ENCODE measurements around the gene CTNNBL1.
"Not testable (repeated sequence)": the region's sequence is repeated elsewhere in the genome, so short reads cannot be mapped to it uniquely, and the experiment has no call there.

Gene CTNNBL1

DNA sequence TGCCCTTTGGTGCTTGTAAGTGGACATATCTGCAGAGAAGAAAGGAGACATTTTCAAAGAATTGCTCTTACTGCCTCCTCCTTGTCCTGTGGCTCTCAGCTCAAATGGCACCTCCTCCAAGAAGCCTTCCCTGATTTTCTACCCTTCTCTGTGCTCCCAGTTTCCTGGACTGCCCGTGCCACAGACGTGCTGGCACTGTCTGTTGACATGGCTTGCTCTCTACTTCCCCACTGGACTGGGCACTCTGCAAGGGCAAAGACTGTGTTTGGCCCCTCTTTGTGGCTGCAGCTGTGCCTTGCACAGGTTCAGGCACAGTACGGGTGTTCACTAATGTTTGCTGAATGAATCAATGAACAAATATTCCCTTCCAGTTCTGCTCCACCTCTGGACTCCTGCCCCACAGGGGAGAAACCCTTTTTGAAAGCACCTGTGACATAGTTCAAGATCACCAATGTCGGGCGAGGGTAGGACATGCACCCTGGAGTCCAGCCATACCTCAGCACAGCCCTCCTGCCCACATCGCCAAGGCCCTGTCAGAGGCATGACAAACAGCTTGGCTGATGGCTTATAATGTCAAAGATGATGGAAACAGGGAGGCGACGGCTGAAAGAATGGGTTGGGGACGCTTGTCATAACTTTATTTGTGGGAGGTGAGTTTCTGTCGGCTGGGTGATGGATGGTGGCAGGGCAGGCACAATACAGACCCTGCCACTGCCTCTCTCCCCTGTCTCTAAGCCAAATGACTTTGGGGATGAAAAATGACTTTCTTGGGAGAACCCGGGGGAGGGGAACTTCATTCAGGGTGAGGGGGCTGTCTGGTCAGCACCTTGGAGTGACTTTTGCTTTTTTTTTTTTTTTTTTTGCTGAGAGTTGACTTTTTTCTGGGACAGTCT, 15.6 kb upstream of the CTNNBL1 start:
- TF ChIP-seq, protein P1, sequence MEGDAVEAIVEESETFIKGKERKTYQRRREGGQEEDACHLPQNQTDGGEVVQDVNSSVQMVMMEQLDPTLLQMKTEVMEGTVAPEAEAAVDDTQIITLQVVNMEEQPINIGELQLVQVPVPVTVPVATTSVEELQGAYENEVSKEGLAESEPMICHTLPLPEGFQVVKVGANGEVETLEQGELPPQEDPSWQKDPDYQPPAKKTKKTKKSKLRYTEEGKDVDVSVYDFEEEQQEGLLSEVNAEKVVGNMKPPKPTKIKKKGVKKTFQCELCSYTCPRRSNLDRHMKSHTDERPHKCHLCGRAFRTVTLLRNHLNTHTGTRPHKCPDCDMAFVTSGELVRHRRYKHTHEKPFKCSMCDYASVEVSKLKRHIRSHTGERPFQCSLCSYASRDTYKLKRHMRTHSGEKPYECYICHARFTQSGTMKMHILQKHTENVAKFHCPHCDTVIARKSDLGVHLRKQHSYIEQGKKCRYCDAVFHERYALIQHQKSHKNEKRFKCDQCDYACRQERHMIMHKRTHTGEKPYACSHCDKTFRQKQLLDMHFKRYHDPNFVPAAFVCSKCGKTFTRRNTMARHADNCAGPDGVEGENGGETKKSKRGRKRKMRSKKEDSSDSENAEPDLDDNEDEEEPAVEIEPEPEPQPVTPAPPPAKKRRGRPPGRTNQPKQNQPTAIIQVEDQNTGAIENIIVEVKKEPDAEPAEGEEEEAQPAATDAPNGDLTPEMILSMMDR (IDR thresholded peaks at IDR 0.05; ENCODE audit: low read length, missing control alignments), result no peak
- DNase-seq (ENCODE audit: low read depth), result no peak
- H3K4me3 ChIP-seq (replicated peaks; ENCODE audit: low read depth, low read length), result no peak overlapping the region

DNA sequence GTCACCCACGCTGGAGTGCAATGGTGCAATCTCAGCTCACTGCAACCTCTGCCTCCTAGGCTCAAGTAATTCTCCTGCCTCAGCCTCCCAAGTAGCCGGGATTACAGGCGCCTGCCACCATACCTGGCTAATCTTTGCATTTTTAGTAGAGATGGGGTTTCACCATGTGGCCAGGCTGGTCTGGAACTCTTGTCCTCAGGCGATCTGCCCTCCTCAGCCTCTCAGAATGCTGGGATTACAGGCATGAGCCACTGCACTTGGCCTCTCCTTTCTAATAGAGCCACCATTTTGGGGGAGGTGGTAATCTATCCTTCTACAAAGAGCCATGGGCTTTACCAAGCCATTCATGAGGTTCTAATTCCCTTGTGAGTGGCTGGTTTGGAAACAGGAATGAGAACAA, 14.1 kb upstream of the CTNNBL1 start:
- H3K4me3 ChIP-seq (replicated peaks; ENCODE audit: low read depth, low read length); DNase-seq (ENCODE audit: low read depth): not testable (repeated sequence)

DNA sequence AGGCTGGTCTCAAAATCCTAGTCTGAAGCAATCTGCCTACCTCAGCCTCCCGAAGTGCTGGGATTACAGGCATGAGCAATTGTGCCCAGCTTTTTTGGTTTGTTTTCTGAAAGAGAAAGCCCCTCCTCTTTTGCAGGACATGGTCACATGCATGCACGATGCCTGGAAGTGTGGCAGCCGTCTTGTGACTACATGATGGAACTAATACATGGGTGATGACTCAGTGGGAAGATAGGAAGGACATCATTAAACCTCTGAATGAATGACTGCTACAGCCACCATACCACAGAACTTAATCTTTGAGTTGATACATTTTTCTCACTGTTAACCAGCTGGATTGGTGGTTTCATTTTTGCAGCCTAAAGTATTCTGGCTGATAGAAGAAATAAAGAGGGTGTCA, 13.4 kb upstream of the CTNNBL1 start:
- DNase-seq (ENCODE audit: low read depth), result no peak
- no peak overlapping the region for H3K4me3 ChIP-seq (replicated peaks; ENCODE audit: low read depth, low read length)
- TF ChIP-seq, protein P1 (IDR thresholded peaks at IDR 0.05; ENCODE audit: low read length, missing control alignments), result no peak

DNA sequence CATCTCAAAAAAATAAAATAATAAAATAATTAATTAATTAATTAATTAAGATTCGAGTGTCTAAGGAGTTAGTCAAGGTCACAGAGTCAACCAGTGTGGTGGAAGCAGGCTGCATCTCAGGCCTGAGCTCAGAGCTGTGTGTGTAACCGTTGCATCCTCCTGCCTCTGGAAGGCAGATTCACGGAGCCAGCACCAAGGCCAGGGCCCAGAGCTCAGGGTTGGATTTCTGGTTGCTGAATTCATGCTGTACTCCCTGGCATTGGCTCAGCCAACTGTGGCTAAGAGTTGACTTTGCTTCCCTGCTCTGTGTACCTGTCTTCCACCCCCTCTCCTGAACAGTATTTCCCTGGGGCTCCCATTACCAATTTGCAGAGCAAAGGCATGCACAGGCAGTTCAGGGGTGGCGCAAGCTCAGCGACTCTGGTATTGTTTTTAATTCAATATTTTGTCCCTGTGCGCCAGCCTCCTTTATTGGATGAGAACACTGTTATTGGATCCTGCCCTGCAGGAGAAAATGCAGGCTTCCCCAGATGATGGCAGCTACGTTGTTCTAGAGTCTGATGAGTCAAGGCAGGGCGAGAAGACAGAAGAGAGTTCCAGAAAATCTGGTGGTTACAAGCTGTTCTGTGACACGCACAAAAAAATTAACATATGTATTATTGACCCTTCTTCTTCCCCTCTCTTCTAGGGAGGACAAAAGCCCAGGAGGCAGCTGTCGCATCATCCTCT, 12.3 kb upstream of the CTNNBL1 start:
- TF ChIP-seq, protein P1 (IDR thresholded peaks at IDR 0.05; ENCODE audit: low read length, missing control alignments), result no peak
- DNase-seq (ENCODE audit: low read depth), result no peak

DNA sequence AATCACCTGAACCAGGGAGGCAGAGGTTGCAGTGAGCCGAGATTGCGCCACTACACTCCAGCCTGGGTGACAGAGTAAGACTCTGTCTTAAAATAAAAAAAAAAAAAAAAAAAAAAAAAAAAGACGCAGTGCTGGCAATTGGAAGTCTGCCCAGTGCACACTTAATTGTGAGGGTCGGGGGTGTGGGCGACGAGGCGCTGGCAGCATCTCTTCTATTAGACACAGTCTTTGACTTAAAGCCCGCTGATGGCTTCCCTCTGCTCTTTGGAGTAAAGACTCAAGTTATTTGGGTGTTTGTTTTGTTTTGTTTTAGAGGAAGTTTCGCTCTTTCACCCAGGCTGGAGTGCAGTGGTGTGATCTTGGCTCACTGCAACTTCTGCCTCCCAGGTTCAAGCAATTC, 10.7 kb upstream of the CTNNBL1 start:
- H3K4me3 ChIP-seq (replicated peaks; ENCODE audit: low read depth, low read length), result not testable (repeated sequence)

More for the DNA sequence above, 12.3 kb upstream of the CTNNBL1 start:
- no peak overlapping the region for H3K4me3 ChIP-seq (replicated peaks; ENCODE audit: low read depth, low read length)

DNA sequence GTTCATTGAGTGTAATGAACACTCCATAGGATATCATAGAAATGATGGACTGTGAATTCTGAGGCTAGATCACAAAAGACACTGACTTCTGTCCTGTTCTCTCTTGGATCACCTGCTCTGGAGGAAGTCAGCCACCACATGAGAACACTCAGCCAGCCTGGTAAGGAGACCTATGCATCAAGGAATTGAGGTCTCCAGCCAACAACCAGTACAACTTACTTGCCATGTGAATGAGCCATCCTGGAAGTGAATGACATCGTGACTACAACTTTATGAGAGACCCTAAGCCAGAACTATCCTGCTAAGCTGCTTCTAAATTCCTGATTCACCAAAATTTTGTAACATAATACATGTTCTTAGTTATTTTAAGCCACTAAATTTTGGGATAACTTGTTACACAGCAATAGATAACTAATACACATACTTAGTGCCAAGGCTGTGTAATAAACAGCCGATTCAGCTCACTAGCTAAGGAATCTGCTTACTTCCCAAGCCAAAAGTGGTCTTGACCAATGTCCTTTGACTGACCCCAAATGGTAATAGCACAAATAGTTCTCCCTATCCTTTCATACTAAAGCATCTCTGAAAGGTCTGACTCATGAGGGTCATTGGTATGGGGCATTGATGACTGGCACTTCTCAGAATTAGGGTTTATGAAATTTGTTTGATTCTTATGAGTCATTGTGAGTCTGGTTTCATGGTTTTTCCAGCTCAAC, 6.9 kb upstream of the CTNNBL1 start:
- no peak overlapping the region for H3K4me3 ChIP-seq (replicated peaks; ENCODE audit: low read depth, low read length)
- TF ChIP-seq, protein P1 (IDR thresholded peaks at IDR 0.05; ENCODE audit: low read length, missing control alignments), result no peak

More for the DNA sequence above, 10.7 kb upstream of the CTNNBL1 start:
- DNase-seq (ENCODE audit: low read depth), result not testable (repeated sequence)

DNA sequence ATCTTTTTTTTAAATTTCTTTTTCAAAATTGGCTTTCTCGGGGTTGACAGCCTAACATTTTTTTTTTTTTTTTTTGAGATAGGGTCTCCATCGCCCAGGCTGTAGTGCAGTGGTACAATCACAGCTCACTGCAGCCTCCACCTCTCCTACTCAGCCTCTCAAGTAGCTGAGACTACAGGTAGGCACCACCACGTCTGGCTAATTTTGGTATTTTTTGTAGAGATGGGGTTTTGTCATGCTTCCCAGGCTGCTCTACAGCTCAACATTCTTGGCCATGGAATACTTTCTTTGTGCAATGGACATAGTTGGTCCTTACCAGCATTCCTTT, 6.4 kb upstream of the CTNNBL1 start:
- DNase-seq (ENCODE audit: low read depth), result no peak
- TF ChIP-seq, protein P1 (IDR thresholded peaks at IDR 0.05; ENCODE audit: low read length, missing control alignments), result no peak
- H3K4me3 ChIP-seq (replicated peaks; ENCODE audit: low read depth, low read length), result no peak overlapping the region

More for the DNA sequence above, 6.9 kb upstream of the CTNNBL1 start:
- DNase-seq (ENCODE audit: low read depth), result no peak
